HFF-Myc (cell line): ENCODE measurements around the gene SGCD.

Experiments
- DNase-seq: peaks from one replicate; pipeline ENCODE4 v3.0.0-alpha.2; 2011; ENCODE audit warnings: low read depth; ENCODE audit errors: extremely low read depth
- H3K4me3 ChIP-seq: replicated peaks from 2 replicates; pipeline ENCODE4 v1.5.1; 2011; ENCODE audit warnings: low read depth, mild to moderate bottlenecking, control low read depth, low read length
- CTCF ChIP-seq: IDR thresholded peaks from 2 replicates; pipeline ENCODE4 v1.5.1; 2012; ENCODE audit warnings: mild to moderate bottlenecking, low read depth, low read length, control low read depth; ENCODE audit errors: missing control alignments

SGCD gene

DNA sequence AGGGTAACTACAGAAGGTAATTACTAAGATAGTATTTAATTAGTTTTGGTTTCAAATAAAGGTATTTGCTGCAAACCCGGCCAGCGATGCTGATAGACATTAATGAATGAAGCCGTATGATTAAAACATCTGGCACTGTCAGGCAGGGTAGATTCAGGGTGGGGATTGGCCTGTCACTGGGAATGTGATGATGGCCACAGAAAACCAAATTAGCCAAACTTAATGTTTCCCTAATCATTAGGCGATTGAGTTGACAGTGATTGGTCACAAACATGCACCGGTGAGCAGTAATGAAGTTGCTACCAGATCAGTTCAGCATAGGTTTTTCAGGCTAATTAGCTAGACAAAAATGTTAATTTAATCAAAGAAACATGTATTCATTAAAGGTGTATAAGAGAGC is 107.5 kb downstream of the SGCD start:
- H3K4me3 ChIP-seq: no peak overlapping the region
- no peak for TF ChIP-seq CTCF
- no peak for DNase-seq

- H3K4me3 ChIP-seq: no peak overlapping the region
- no peak for TF ChIP-seq CTCF
- DNase-seq: no peak
These were observed 108.1 kb downstream of the SGCD start for GRCh38 chr5:156435101-156435500.

DNA sequence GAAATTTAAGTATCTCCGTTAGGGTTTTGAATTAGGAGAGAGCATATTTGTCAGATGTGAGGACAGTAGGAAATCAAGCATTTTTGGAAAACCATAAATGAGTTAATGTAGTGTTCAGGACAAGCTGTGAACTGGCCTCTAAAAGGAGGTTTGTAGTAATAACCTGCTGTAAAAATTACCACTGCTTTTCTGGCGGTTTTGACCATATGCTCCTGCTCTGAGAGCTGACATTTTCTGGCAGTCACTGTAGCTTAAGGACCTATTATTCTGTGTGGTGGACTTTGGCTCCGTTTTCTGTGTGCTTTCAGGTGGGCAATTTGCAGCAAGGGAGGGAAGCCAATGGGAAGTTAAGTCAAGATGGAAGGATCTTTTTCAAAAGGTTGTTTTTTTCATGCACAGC is 111.1 kb downstream of the SGCD start:
- no peak for DNase-seq
- TF ChIP-seq CTCF: no peak
- H3K4me3 ChIP-seq: no peak overlapping the region

DNA sequence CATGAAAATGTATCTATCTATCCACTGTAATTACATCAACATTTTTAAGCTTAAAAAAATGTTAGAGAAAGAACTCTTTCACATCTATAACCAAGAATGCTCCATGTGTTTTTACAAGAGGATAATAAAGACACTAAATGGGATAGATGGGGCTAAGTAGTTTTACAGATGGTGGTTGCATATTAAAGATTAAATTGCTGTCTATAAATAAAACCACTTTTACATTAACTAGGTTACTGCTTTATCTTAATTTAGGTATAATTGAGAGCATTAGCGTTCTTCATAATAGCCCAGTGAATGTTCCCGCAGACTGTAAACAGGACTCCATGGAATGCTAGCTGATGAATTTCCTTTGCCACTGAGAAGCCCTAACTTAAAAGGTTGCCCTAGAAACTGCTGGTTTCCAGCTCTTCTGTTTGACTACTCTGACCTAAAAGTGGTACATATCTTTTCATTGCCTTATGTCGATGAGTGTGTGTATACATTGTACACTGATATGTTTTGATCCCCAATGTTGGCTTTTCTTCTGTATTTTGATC is 117.9 kb downstream of the SGCD start:
- DNase-seq: no peak
- TF ChIP-seq CTCF: no peak
- no peak overlapping the region for H3K4me3 ChIP-seq

- no peak for TF ChIP-seq CTCF
- no peak for DNase-seq
- H3K4me3 ChIP-seq: no peak overlapping the region
These were observed 119.6 kb downstream of the SGCD start for GRCh38 chr5:156446526-156446925.

- DNase-seq: no peak
- no peak for TF ChIP-seq CTCF
These were observed 123.8 kb downstream of the SGCD start for GRCh38 chr5:156450778-156451177.

DNA sequence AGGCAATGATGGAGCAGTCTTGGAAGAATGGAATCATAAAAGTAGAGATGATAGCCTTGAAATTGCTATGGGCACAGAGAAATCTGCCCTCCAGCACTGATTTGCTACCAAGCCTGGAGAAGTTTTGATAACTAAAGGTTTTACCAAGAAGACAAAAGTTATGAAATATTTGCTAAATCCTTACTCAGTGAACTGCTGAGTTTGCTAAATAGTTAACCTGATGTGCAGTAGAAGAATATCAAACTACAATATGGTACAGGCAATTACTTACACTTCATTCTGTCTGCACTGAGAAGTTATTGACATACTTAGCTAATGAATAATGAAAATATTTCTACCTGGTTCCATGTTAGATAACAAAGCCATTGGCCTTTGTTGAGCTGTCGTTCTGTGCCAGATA is 124.5 kb downstream of the SGCD start:
- H3K4me3 ChIP-seq: no peak overlapping the region
- DNase-seq: no peak
- no peak for TF ChIP-seq CTCF

More at GRCh38 chr5:156450778-156451177, 123.8 kb downstream of the SGCD start:
- H3K4me3 ChIP-seq: no peak overlapping the region
